Stimulated activated CD8-positive, alpha-beta memory T cell treated with anti-CD3 and anti-CD28 coated beads, Interleukin-15, amount 100 ng/mL, for 24 hours (primary cell): ENCODE results near the gene MICU1.
"Not testable (repeated sequence)": the region's sequence is repeated elsewhere in the genome, so short reads cannot be mapped to it uniquely, and the experiment has no call there.

ENCODE experiments used
- DNase-seq: peaks from one replicate; pipeline ENCODE4 v3.0.0-alpha.2; 2020; ENCODE audit warnings: low read depth

The MICU1 gene

GRCh38 chr10:72561745-72562166 lies 64.1 kb downstream of the MICU1 start:
- DNase-seq: no peak

- DNase-seq: no peak
Observed at GRCh38 chr10:72557362-72557761, 68.5 kb downstream of the MICU1 start.

- DNase-seq: no peak
Observed at GRCh38 chr10:72552857-72553256, 73.0 kb downstream of the MICU1 start.

- no peak for DNase-seq
Observed at GRCh38 chr10:72550239-72550638, 75.6 kb downstream of the MICU1 start.

GRCh38 chr10:72545546-72545945 lies 80.3 kb downstream of the MICU1 start:
- DNase-seq: no peak

- DNase-seq: not testable (repeated sequence)
Observed at GRCh38 chr10:72543855-72544254, 82.0 kb downstream of the MICU1 start.

GRCh38 chr10:72542396-72542815 lies 83.5 kb downstream of the MICU1 start:
- DNase-seq: no peak

GRCh38 chr10:72541337-72541736 lies 84.5 kb downstream of the MICU1 start:
- DNase-seq: no peak

- DNase-seq: no peak
Observed at GRCh38 chr10:72540193-72540807, 85.6 kb downstream of the MICU1 start.

- no peak for DNase-seq
Observed at GRCh38 chr10:72539137-72539536, 86.7 kb downstream of the MICU1 start.

- DNase-seq: no peak
Observed at GRCh38 chr10:72525689-72526088, 100.2 kb downstream of the MICU1 start.

- no peak for DNase-seq
Observed at GRCh38 chr10:72525277-72525676, 100.6 kb downstream of the MICU1 start.

- DNase-seq: no peak
Observed at GRCh38 chr10:72524489-72524888, 101.4 kb downstream of the MICU1 start.

GRCh38 chr10:72523932-72524396 lies 101.9 kb downstream of the MICU1 start:
- no peak for DNase-seq

- DNase-seq: no peak
Observed at GRCh38 chr10:72523062-72523461, 102.8 kb downstream of the MICU1 start.

- no peak for DNase-seq
Observed at GRCh38 chr10:72517244-72517643, 108.6 kb downstream of the MICU1 start.

- DNase-seq: no peak
Observed at GRCh38 chr10:72515455-72515854, 110.4 kb downstream of the MICU1 start.

GRCh38 chr10:72513910-72514309 lies 112.0 kb downstream of the MICU1 start:
- DNase-seq: no peak

- no peak for DNase-seq
Observed at GRCh38 chr10:72511459-72511858, 114.4 kb downstream of the MICU1 start.

GRCh38 chr10:72509941-72510340 lies 115.9 kb downstream of the MICU1 start:
- no peak for DNase-seq

- no peak for DNase-seq
Observed at GRCh38 chr10:72509206-72509799, 116.6 kb downstream of the MICU1 start.

GRCh38 chr10:72508033-72508432 lies 117.8 kb downstream of the MICU1 start:
- no peak for DNase-seq

GRCh38 chr10:72506474-72506873 lies 119.4 kb downstream of the MICU1 start:
- no peak for DNase-seq

GRCh38 chr10:72505435-72505834 lies 120.4 kb downstream of the MICU1 start:
- no peak for DNase-seq
